ENCODE measurements around the gene IQUB.
"Not testable (repeated sequence)": the region's sequence is repeated elsewhere in the genome, so short reads cannot be mapped to it uniquely, and the experiment has no call there.

The IQUB gene

GRCh38 chr7:123538897-123539296, 4.5 kb upstream of the IQUB start:
- no peak for DNase-seq

GRCh38 chr7:123538189-123538714, 3.9 kb upstream of the IQUB start:
- no peak for DNase-seq

GRCh38 chr7:123537026-123537642, 2.7 kb upstream of the IQUB start:
- DNase-seq = peak; percentile 2

- DNase-seq = no peak
Observed at GRCh38 chr7:123535517-123535916, 1.1 kb upstream of the IQUB start.

GRCh38 chr7:123533929-123534382, 439 bp downstream of the IQUB start:
- no peak for DNase-seq

- DNase-seq = no peak
Observed at GRCh38 chr7:123533553-123533917, 860 bp downstream of the IQUB start.

GRCh38 chr7:123532788-123533552, 1.4 kb downstream of the IQUB start:
- not testable (repeated sequence) for DNase-seq

GRCh38 chr7:123532343-123532742, 2.1 kb downstream of the IQUB start:
- not testable (repeated sequence) for DNase-seq

GRCh38 chr7:123530035-123530591, 4.3 kb downstream of the IQUB start:
- not testable (repeated sequence) for DNase-seq

- DNase-seq = no peak
Observed at GRCh38 chr7:123528265-123528664, 6.1 kb downstream of the IQUB start.

GRCh38 chr7:123527712-123528225, 6.6 kb downstream of the IQUB start:
- DNase-seq = not testable (repeated sequence)

GRCh38 chr7:123526533-123526932, 7.9 kb downstream of the IQUB start:
- DNase-seq = not testable (repeated sequence)

GRCh38 chr7:123522066-123522465, 12.3 kb downstream of the IQUB start:
- no peak for DNase-seq

GRCh38 chr7:123505221-123505620, 29.2 kb downstream of the IQUB start:
- DNase-seq = no peak

- DNase-seq = no peak
Observed at GRCh38 chr7:123502201-123502600, 32.2 kb downstream of the IQUB start.

GRCh38 chr7:123500878-123501489, 33.4 kb downstream of the IQUB start:
- DNase-seq = no peak

GRCh38 chr7:123499211-123499970, 35.0 kb downstream of the IQUB start:
- no peak for DNase-seq

GRCh38 chr7:123498601-123499000, 35.8 kb downstream of the IQUB start:
- DNase-seq = no peak

- no peak for DNase-seq
Observed at GRCh38 chr7:123498031-123498430, 36.4 kb downstream of the IQUB start.

- no peak for DNase-seq
Observed at GRCh38 chr7:123494193-123494796, 40.1 kb downstream of the IQUB start.

GRCh38 chr7:123492485-123492884, 41.9 kb downstream of the IQUB start:
- DNase-seq = no peak

- DNase-seq = no peak
Observed at GRCh38 chr7:123485721-123486120, 48.7 kb downstream of the IQUB start.
